Neural cell (in vitro differentiated cells): ENCODE measurements around the gene IL13RA2. TPM values are rescaled to one million over a fixed set of nuclear protein-coding genes. Genes with fewer than 3 reads are reported as not detected.

Experiments used
- H2AFZ ChIP-seq: fragments of 200-600, 300-800 bp; sonication (generic), shearing (Covaris generic); 2 replicates; pipeline ENCODE4 v1.6.0; 2014; ENCODE audit warnings: low read depth, mild to moderate bottlenecking, antibody characterized with exemption, low read length, moderate library complexity
- H3F3A ChIP-seq: fragments of 200-600 bp; shearing (Covaris generic); 2 replicates; pipeline ENCODE4 v1.6.1; 2016; ENCODE audit warnings: mild to moderate bottlenecking, moderate library complexity, mixed read lengths, antibody characterized with exemption, low read length; ENCODE audit not compliant: insufficient read depth, poor library complexity, severe bottlenecking
- H3K27ac ChIP-seq: fragments of 200-600, 300-800 bp; sonication (generic), shearing (Covaris generic); 2 replicates; pipeline ENCODE4 v1.5.1; 2014; ENCODE audit warnings: mild to moderate bottlenecking, low read length, moderate library complexity
- H3K27me3 ChIP-seq: fragments of 300-800, 200-600 bp; sonication (generic), shearing (Covaris generic); 2 replicates; pipeline ENCODE4 v1.6.0; 2014; ENCODE audit warnings: mild to moderate bottlenecking, low read depth, low read length, moderate library complexity; ENCODE audit not compliant: insufficient read depth
- H3K36me3 ChIP-seq: fragments of 300-800, 200-600 bp; sonication (generic), shearing (Covaris generic); 2 replicates; pipeline ENCODE4 v1.5.1; 2014; ENCODE audit warnings: mild to moderate bottlenecking, antibody characterized with exemption, low read length, moderate library complexity; ENCODE audit not compliant: insufficient read depth
- H3K4me2 ChIP-seq: fragments of 300-800, 200-600 bp; sonication (generic), shearing (Covaris generic); 2 replicates; pipeline ENCODE4 v1.6.0; 2014; ENCODE audit warnings: mild to moderate bottlenecking, low read length
- H3K4me3 ChIP-seq: fragments of 300-800, 200-600 bp; sonication (generic), shearing (Covaris generic); 2 replicates; pipeline ENCODE4 v1.5.1; 2014; ENCODE audit warnings: mild to moderate bottlenecking, low read length, moderate library complexity
- H3K79me2 ChIP-seq: fragments of 200-600 bp; shearing (Covaris generic); replicated peaks from 2 replicates; pipeline ENCODE4 v1.6.0; 2014; ENCODE audit warnings: mild to moderate bottlenecking, low read length, moderate library complexity; ENCODE audit not compliant: insufficient read depth
- H3K9ac ChIP-seq: fragments of 300-800, 200-600 bp; sonication (generic), shearing (Covaris generic); 2 replicates; pipeline ENCODE4 v1.6.1; 2016; ENCODE audit warnings: mild to moderate bottlenecking, low read length, mixed read lengths
- H3K9me2 ChIP-seq: fragments of 200-600 bp; shearing (Covaris generic); 2 replicates; pipeline ENCODE4 v1.6.1; 2016; ENCODE audit warnings: mild to moderate bottlenecking, low read length, mixed read lengths; ENCODE audit not compliant: insufficient read depth
- H3K9me3 ChIP-seq: fragments of 200-600, 300-800 bp; sonication (generic), shearing (Covaris generic); 2 replicates; pipeline ENCODE4 v1.6.1; 2016; ENCODE audit warnings: mild to moderate bottlenecking, mixed run types, low read length, moderate library complexity, mixed read lengths
- H4K20me1 ChIP-seq: fragments of 200-600 bp; shearing (Covaris generic); 2 replicates; pipeline ENCODE4 v1.6.1; 2016; ENCODE audit warnings: mild to moderate bottlenecking, mixed run types; ENCODE audit not compliant: insufficient read depth
- EP300 ChIP-seq: fragments of 450-650 bp; conservative IDR thresholded peaks from 2 replicates; pipeline ENCODE4 v1.6.1; 2014; ENCODE audit warnings: antibody characterized with exemption, mild to moderate bottlenecking, moderate library complexity; ENCODE audit not compliant: poor library complexity, severe bottlenecking
- EZH2 ChIP-seq: fragments of 200-600, 300-800 bp; shearing (Covaris generic), sonication (generic); IDR thresholded peaks from 2 replicates; pipeline ENCODE4 v1.6.1; 2014; ENCODE audit warnings: antibody characterized with exemption, low read length, borderline replicate concordance, mild to moderate bottlenecking; ENCODE audit not compliant: insufficient read depth, poor library complexity, severe bottlenecking
- MXI1 ChIP-seq: fragments of 450-650 bp; conservative IDR thresholded peaks from 2 replicates; pipeline ENCODE4 v1.6.1; 2014; ENCODE audit warnings: antibody characterized with exemption, mild to moderate bottlenecking; ENCODE audit not compliant: poor library complexity, severe bottlenecking
- POLR2AphosphoS5 ChIP-seq: IDR thresholded peaks from 2 replicates; pipeline ENCODE4 v1.6.1; 2012
- RAD21 ChIP-seq: fragments of 450-650 bp; conservative IDR thresholded peaks from 2 replicates; pipeline ENCODE4 v1.6.1; 2014; ENCODE audit warnings: antibody characterized with exemption, mild to moderate bottlenecking, moderate library complexity
- REST ChIP-seq: IDR thresholded peaks from 2 replicates; pipeline ENCODE4 v1.6.1; 2012; ENCODE audit warnings: borderline replicate concordance
- SMC3 ChIP-seq: fragments of 450-650 bp; conservative IDR thresholded peaks from 2 replicates; pipeline ENCODE4 v1.6.1; 2014; ENCODE audit warnings: antibody characterized with exemption, mild to moderate bottlenecking, moderate library complexity; ENCODE audit not compliant: poor library complexity
- TAF1 ChIP-seq: IDR thresholded peaks from 2 replicates; pipeline ENCODE4 v1.6.1; 2012; ENCODE audit warnings: low read depth
- polyA plus RNA-seq: library from polyadenylated mRNA; depleted of rRNA; stranded (reverse); fragments of >200 nt; gene quantifications from 2 replicates; pipeline ENCODE4 v1.2.3, GENCODE V29; 2014
- TF ChIP-seq, protein P1 (sequence below): fragments of 450-650 bp; IDR thresholded peaks from 2 replicates; pipeline ENCODE4 v1.5.1; 2014; ENCODE audit warnings: antibody characterized with exemption, mild to moderate bottlenecking, moderate library complexity; ENCODE audit not compliant: poor library complexity, severe bottlenecking

The IL13RA2 gene
- polyA plus RNA-seq, 1 donor from 2014 or later: 1.4 TPM

- no peaks in the 10 kb centered on the region for H3F3A ChIP-seq
- no peaks in the 10 kb centered on the region for H3K27me3 ChIP-seq
- H3K9ac ChIP-seq: no peak overlapping the region
- H4K20me1 ChIP-seq: no peaks in the 10 kb centered on the region
- no peak overlapping the region for H3K4me2 ChIP-seq
- H3K79me2 ChIP-seq: no peaks in the 10 kb centered on the region
- no peak overlapping the region for H3K27ac ChIP-seq
- H3K9me2 ChIP-seq: no peaks in the 10 kb centered on the region
- H3K4me3 ChIP-seq: no peak overlapping the region
- no peaks in the 10 kb centered on the region for H3K36me3 ChIP-seq
- TF ChIP-seq, protein P1, sequence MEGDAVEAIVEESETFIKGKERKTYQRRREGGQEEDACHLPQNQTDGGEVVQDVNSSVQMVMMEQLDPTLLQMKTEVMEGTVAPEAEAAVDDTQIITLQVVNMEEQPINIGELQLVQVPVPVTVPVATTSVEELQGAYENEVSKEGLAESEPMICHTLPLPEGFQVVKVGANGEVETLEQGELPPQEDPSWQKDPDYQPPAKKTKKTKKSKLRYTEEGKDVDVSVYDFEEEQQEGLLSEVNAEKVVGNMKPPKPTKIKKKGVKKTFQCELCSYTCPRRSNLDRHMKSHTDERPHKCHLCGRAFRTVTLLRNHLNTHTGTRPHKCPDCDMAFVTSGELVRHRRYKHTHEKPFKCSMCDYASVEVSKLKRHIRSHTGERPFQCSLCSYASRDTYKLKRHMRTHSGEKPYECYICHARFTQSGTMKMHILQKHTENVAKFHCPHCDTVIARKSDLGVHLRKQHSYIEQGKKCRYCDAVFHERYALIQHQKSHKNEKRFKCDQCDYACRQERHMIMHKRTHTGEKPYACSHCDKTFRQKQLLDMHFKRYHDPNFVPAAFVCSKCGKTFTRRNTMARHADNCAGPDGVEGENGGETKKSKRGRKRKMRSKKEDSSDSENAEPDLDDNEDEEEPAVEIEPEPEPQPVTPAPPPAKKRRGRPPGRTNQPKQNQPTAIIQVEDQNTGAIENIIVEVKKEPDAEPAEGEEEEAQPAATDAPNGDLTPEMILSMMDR: no peak
- TF ChIP-seq SMC3 (no peak), EP300 (no peak), POLR2AphosphoS5 (no peak), RAD21 (no peak), EZH2 (no peak), TAF1 (no peak), MXI1 (no peak), REST (no peak)
- no peaks in the 10 kb centered on the region for H3K9me3 ChIP-seq
- H2AFZ ChIP-seq: no peak overlapping the region
Observed at GRCh38 chrX:114997779-114998178, 19.6 kb downstream of the IL13RA2 start.

- no peaks in the 10 kb centered on the region for H3K36me3 ChIP-seq
- no peaks in the 10 kb centered on the region for H3K9me3 ChIP-seq
- H3K9me2 ChIP-seq: no peaks in the 10 kb centered on the region
- no peak overlapping the region for H3K9ac ChIP-seq
- H2AFZ ChIP-seq: no peak overlapping the region
- H3F3A ChIP-seq: no peaks in the 10 kb centered on the region
- no peaks in the 10 kb centered on the region for H4K20me1 ChIP-seq
- TF ChIP-seq, protein P1: no peak
- TF ChIP-seq SMC3 (no peak), EP300 (no peak), REST (no peak), POLR2AphosphoS5 (no peak), MXI1 (no peak), TAF1 (no peak), RAD21 (no peak), EZH2 (no peak)
- no peak overlapping the region for H3K4me2 ChIP-seq
- H3K4me3 ChIP-seq: no peak overlapping the region
- H3K27ac ChIP-seq: no peak overlapping the region
- no peaks in the 10 kb centered on the region for H3K27me3 ChIP-seq
- H3K79me2 ChIP-seq: no peaks in the 10 kb centered on the region
Observed at GRCh38 chrX:114985967-114986592, 31.3 kb downstream of the IL13RA2 start.
